SK-N-SH treated with all-trans-retinoic acid at 6 μM for 48 hours (cell line): ENCODE data around the gene AHSP.

Experiments
- ATAC-seq: fragments of 200-7000 bp; cut with Tn5 transposase; 3 replicates; pipeline ENCODE4 v1.9.1; 2020; ENCODE audit warnings: mild to moderate bottlenecking, moderate library complexity
- ARNTL ChIP-seq: fragments of 450-650 bp; formaldehyde crosslinking; IDR thresholded peaks from 2 replicates; pipeline ENCODE4 v1.5.0; 2020; ENCODE audit warnings: low read depth, mild to moderate bottlenecking, moderate library complexity, borderline replicate concordance
- BACH2 ChIP-seq: fragments of 250-450 bp; sonication (Bioruptor Pico); IDR thresholded peaks from 2 replicates; pipeline ENCODE4 v1.9.0; 2021; ENCODE audit warnings: mild to moderate bottlenecking, borderline replicate concordance
- CSDC2 ChIP-seq: fragments of 250-450 bp; sonication (Bioruptor Pico); IDR thresholded peaks from 2 replicates; pipeline ENCODE4 v1.5.0; 2020; ENCODE audit warnings: mild to moderate bottlenecking, moderate library complexity
- ESRRG ChIP-seq: fragments of 250-450 bp; sonication (Bioruptor Pico); IDR thresholded peaks from 2 replicates; pipeline ENCODE4 v1.6.1; 2021; ENCODE audit warnings: mild to moderate bottlenecking
- ISL1 ChIP-seq: fragments of 250-450 bp; sonication (Bioruptor Pico); IDR thresholded peaks from 2 replicates; pipeline ENCODE4 v2.1.2; 2022; ENCODE audit warnings: mild to moderate bottlenecking, moderate library complexity
- OSR1 ChIP-seq: fragments of 250-450 bp; sonication (Bioruptor Pico); IDR thresholded peaks from 2 replicates; pipeline ENCODE4 v1.8.0; 2022; ENCODE audit warnings: moderate library complexity, mild to moderate bottlenecking, inconsistent platforms
- PPARA ChIP-seq: fragments of 250-450 bp; sonication (Bioruptor Pico); IDR thresholded peaks from 2 replicates; pipeline ENCODE4 v1.5.0; 2020; ENCODE audit warnings: mild to moderate bottlenecking, borderline replicate concordance
- RARB ChIP-seq: fragments of 250-450 bp; sonication (Bioruptor Pico); IDR thresholded peaks from 2 replicates; pipeline ENCODE4 v1.8.0; 2021; ENCODE audit warnings: mild to moderate bottlenecking, moderate library complexity
- SNAI2 ChIP-seq: fragments of 250-450 bp; sonication (Bioruptor Pico); IDR thresholded peaks from 2 replicates; pipeline ENCODE4 v1.5.0; 2020; ENCODE audit warnings: mild to moderate bottlenecking, moderate library complexity
- TCF4 ChIP-seq: fragments of 250-450 bp; sonication (Bioruptor Pico); IDR thresholded peaks from 2 replicates; pipeline ENCODE4 v1.8.0; 2021; ENCODE audit warnings: mild to moderate bottlenecking, moderate library complexity, borderline replicate concordance
- TOX ChIP-seq: fragments of 250-450 bp; sonication (Bioruptor Pico); IDR thresholded peaks from 2 replicates; pipeline ENCODE4 v1.8.0; 2021; ENCODE audit warnings: mild to moderate bottlenecking, moderate library complexity, borderline replicate concordance
- ZC3H10 ChIP-seq: fragments of 250-450 bp; sonication (Bioruptor Pico); IDR thresholded peaks from 2 replicates; pipeline ENCODE4 v1.5.1; 2021; ENCODE audit warnings: mild to moderate bottlenecking, moderate library complexity
- ZFP3 ChIP-seq: fragments of 250-450 bp; sonication (Bioruptor Pico); IDR thresholded peaks from 2 replicates; pipeline ENCODE4 v1.5.0; 2020; ENCODE audit warnings: mild to moderate bottlenecking, moderate library complexity
- ZFP30 ChIP-seq: fragments of 450-650 bp; formaldehyde crosslinking; IDR thresholded peaks from 2 replicates; pipeline ENCODE4 v1.5.0; 2022; ENCODE audit warnings: mild to moderate bottlenecking, moderate library complexity
- ZNF565 ChIP-seq: fragments of 450-650 bp; formaldehyde crosslinking; conservative IDR thresholded peaks from 2 replicates; pipeline ENCODE4 v1.5.0; 2020; ENCODE audit warnings: low read depth, mild to moderate bottlenecking, moderate library complexity
- ZNF70 ChIP-seq: fragments of 450-650 bp; formaldehyde crosslinking; IDR thresholded peaks from 2 replicates; pipeline ENCODE4 v1.5.0; 2020; ENCODE audit warnings: mild to moderate bottlenecking, moderate library complexity
- ZNF8 ChIP-seq: fragments of 450-650 bp; formaldehyde crosslinking; IDR thresholded peaks from 2 replicates; pipeline ENCODE4 v1.5.0; 2020; ENCODE audit warnings: mild to moderate bottlenecking, moderate library complexity
- TF ChIP-seq, protein P1 (sequence below): fragments of 250-450 bp; sonication (Bioruptor Pico); IDR thresholded peaks from 2 replicates; pipeline ENCODE4 v1.8.0; 2021; ENCODE audit warnings: low read depth, mild to moderate bottlenecking, moderate library complexity, borderline replicate concordance
- TF ChIP-seq, protein P2 (sequence below): fragments of 250-450 bp; sonication (Bioruptor Pico); IDR thresholded peaks from 2 replicates; pipeline ENCODE4 v1.5.1; 2021; ENCODE audit warnings: mild to moderate bottlenecking, moderate library complexity
- TF ChIP-seq, protein P3 (sequence below): fragments of 250-450 bp; sonication (Bioruptor Pico); IDR thresholded peaks from 2 replicates; pipeline ENCODE4 v1.5.0; 2020; ENCODE audit warnings: mild to moderate bottlenecking, moderate library complexity
- TF ChIP-seq, protein P4 (sequence below): fragments of 250-450 bp; sonication (Bioruptor Pico); IDR thresholded peaks from 2 replicates; pipeline ENCODE4 v1.5.1; 2020; ENCODE audit warnings: low read depth, mild to moderate bottlenecking, moderate library complexity
- TF ChIP-seq, protein P5 (sequence below): fragments of 250-450 bp; sonication (Bioruptor Pico); IDR thresholded peaks from 2 replicates; pipeline ENCODE4 v1.8.0; 2020; ENCODE audit warnings: mild to moderate bottlenecking, moderate library complexity, borderline replicate concordance

The AHSP gene

DNA sequence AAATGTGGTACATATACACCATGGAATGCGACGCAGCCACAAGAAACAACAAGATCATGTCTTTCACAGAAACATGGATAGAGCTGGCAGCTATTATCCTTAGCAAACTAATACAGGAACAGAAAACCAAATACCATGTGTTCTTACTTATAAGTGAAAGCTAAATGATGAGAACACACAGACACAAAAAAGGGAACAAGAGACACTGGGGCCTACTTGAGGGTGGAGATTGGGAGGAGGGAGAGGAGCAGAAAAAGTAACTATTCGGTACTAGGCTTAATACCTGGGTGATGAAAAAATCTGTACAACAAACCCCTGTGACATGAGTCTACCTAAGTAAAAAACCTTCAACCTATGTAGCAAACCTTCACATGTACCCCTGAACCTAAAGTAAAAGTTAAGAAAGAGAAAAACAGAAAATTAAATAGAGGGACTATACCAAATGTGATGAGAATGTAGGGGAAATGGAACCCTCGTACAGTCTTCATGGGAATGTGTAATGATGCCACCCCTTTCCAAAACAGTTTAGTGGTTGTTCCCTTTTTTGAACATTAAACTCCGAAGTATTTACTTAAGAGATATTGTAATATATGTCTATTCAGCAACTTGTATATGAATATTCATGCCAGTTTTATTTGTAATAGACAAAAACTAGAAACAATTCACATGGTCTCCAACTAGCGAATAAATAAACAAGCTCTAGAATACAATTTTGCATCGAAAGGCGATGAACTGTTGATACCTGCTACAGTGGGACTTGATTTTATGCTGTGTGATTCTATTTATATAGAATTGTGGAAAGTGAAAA lies 33.9 kb downstream of the AHSP start:
- TF ChIP-seq TCF4 (no peak), ZNF565 (no peak), SNAI2 (CRISPR knock-in tag) (no peak), BACH2 (CRISPR knock-in tag) (no peak), ZFP3 (no peak), TOX (CRISPR knock-in tag) (no peak), ZNF70 (CRISPR knock-in tag) (no peak), ESRRG (CRISPR knock-in tag) (no peak), ZNF8 (CRISPR knock-in tag) (no peak)
- TF ChIP-seq, protein P1, sequence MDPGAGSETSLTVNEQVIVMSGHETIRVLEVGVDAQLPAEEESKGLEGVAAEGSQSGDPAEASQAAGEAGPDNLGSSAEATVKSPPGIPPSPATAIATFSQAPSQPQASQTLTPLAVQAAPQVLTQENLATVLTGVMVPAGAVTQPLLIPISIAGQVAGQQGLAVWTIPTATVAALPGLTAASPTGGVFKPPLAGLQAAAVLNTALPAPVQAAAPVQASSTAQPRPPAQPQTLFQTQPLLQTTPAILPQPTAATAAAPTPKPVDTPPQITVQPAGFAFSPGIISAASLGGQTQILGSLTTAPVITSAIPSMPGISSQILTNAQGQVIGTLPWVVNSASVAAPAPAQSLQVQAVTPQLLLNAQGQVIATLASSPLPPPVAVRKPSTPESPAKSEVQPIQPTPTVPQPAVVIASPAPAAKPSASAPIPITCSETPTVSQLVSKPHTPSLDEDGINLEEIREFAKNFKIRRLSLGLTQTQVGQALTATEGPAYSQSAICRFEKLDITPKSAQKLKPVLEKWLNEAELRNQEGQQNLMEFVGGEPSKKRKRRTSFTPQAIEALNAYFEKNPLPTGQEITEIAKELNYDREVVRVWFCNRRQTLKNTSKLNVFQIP (CRISPR knock-in tag), result no peak
- TF ChIP-seq, protein P2, sequence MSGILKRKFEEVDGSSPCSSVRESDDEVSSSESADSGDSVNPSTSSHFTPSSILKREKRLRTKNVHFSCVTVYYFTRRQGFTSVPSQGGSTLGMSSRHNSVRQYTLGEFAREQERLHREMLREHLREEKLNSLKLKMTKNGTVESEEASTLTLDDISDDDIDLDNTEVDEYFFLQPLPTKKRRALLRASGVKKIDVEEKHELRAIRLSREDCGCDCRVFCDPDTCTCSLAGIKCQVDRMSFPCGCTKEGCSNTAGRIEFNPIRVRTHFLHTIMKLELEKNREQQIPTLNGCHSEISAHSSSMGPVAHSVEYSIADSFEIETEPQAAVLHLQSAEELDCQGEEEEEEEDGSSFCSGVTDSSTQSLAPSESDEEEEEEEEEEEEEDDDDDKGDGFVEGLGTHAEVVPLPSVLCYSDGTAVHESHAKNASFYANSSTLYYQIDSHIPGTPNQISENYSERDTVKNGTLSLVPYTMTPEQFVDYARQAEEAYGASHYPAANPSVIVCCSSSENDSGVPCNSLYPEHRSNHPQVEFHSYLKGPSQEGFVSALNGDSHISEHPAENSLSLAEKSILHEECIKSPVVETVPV (CRISPR knock-in tag), result no peak
- TF ChIP-seq, protein P3, sequence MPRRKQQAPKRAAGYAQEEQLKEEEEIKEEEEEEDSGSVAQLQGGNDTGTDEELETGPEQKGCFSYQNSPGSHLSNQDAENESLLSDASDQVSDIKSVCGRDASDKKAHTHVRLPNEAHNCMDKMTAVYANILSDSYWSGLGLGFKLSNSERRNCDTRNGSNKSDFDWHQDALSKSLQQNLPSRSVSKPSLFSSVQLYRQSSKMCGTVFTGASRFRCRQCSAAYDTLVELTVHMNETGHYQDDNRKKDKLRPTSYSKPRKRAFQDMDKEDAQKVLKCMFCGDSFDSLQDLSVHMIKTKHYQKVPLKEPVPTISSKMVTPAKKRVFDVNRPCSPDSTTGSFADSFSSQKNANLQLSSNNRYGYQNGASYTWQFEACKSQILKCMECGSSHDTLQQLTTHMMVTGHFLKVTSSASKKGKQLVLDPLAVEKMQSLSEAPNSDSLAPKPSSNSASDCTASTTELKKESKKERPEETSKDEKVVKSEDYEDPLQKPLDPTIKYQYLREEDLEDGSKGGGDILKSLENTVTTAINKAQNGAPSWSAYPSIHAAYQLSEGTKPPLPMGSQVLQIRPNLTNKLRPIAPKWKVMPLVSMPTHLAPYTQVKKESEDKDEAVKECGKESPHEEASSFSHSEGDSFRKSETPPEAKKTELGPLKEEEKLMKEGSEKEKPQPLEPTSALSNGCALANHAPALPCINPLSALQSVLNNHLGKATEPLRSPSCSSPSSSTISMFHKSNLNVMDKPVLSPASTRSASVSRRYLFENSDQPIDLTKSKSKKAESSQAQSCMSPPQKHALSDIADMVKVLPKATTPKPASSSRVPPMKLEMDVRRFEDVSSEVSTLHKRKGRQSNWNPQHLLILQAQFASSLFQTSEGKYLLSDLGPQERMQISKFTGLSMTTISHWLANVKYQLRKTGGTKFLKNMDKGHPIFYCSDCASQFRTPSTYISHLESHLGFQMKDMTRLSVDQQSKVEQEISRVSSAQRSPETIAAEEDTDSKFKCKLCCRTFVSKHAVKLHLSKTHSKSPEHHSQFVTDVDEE (CRISPR knock-in tag), result no peak
- TF ChIP-seq, protein P4, sequence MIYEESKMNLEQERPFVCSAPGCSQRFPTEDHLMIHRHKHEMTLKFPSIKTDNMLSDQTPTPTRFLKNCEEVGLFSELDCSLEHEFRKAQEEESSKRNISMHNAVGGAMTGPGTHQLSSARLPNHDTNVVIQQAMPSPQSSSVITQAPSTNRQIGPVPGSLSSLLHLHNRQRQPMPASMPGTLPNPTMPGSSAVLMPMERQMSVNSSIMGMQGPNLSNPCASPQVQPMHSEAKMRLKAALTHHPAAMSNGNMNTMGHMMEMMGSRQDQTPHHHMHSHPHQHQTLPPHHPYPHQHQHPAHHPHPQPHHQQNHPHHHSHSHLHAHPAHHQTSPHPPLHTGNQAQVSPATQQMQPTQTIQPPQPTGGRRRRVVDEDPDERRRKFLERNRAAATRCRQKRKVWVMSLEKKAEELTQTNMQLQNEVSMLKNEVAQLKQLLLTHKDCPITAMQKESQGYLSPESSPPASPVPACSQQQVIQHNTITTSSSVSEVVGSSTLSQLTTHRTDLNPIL (CRISPR knock-in tag), result no peak

DNA sequence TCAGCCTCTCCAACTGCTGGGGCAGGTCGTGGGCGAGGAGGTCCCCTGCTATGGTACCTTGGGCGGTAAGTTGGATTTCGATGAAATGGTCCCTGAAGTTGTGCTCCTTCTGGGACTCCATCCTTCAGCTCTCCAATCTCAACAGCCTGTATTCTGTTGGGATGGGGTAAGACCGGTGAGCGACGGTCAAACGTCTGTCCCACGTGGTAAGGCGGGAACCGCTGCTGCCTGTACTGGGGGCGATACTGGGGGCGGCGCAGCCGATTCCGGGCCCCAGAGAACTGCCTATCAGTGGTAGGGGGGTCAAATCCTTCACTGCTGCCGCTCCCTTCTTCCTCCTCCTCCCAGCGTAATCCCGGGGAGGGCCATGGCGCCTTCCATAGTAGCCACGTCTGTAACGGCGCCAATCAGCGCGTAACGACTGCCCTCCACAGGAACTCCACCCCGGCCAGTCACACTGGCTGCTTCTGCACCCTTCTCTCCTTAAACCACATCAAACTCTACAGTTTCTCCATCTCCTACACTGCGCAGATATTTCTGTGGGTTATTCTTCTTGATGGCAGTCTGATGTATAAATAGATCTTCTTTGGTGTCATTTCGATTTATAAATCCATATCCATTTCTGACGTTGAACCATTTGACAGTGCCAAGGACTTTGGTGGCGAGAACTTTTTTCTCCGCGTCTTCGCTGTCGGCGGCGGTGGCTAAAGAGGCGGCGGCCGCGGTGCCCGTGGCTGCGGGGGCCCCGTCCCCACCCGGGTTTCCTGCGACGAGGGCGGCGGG lies 41.1 kb downstream of the AHSP start:
- TF ChIP-seq, protein P5, sequence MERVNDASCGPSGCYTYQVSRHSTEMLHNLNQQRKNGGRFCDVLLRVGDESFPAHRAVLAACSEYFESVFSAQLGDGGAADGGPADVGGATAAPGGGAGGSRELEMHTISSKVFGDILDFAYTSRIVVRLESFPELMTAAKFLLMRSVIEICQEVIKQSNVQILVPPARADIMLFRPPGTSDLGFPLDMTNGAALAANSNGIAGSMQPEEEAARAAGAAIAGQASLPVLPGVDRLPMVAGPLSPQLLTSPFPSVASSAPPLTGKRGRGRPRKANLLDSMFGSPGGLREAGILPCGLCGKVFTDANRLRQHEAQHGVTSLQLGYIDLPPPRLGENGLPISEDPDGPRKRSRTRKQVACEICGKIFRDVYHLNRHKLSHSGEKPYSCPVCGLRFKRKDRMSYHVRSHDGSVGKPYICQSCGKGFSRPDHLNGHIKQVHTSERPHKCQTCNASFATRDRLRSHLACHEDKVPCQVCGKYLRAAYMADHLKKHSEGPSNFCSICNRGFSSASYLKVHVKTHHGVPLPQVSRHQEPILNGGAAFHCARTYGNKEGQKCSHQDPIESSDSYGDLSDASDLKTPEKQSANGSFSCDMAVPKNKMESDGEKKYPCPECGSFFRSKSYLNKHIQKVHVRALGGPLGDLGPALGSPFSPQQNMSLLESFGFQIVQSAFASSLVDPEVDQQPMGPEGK (CRISPR knock-in tag), result no peak
- TF ChIP-seq ZC3H10 (CRISPR knock-in tag) (no peak), TCF4 (no peak), BACH2 (CRISPR knock-in tag) (no peak), SNAI2 (CRISPR knock-in tag) (no peak), OSR1 (no peak), TOX (CRISPR knock-in tag) (no peak), ARNTL (CRISPR knock-in tag) (no peak), ZFP30 (CRISPR knock-in tag) (no peak), ZNF70 (CRISPR knock-in tag) (no peak), ZFP3 (no peak), ZNF8 (CRISPR knock-in tag) (no peak), PPARA (CRISPR knock-in tag) (no peak), CSDC2 (CRISPR knock-in tag) (no peak), RARB (CRISPR knock-in tag) (no peak), ISL1 (CRISPR knock-in tag) (no peak)
- TF ChIP-seq, protein P4 (CRISPR knock-in tag), result no peak
- TF ChIP-seq, protein P2 (CRISPR knock-in tag), result no peak
- TF ChIP-seq, protein P1 (CRISPR knock-in tag), result no peak
- no peak for ATAC-seq

More for the DNA sequence above, 33.9 kb downstream of the AHSP start:
- no peak for ATAC-seq
